Activated CD8-positive, alpha-beta memory T cell treated with anti-CD3 and anti-CD28 coated beads for 36 hours (primary cell): ENCODE results near the gene KLF7. TPM values are rescaled to one million over a fixed set of nuclear protein-coding genes. Genes with fewer than 3 reads are reported as not detected.

Experiments used
- CTCF ChIA-PET: fragments of 350-600 bp; sonication (Branson Sonifier 250); formaldehyde crosslinking; loops from one replicate; lab custom pipeline; 2021; ENCODE audit warnings: antibody characterized with exemption; lab: Charles Lee
- POLR2A ChIA-PET: fragments of 350-600 bp; sonication (Branson Sonifier 250); formaldehyde crosslinking; loops from one replicate; lab custom pipeline; 2021; ENCODE audit warnings: antibody characterized with exemption; lab: Charles Lee
- total RNA-seq, 2 experiments: library from RNA; stranded (reverse); gene quantifications; one replicate each; pipeline ENCODE4 v1.2.3, GENCODE V29; 2021

KLF7 gene
- total RNA-seq, 2 experiments from 2014 or later = 5.2 to 7.3 TPM

GRCh38 chr2:207154556-207155510 is 10.9 kb downstream of the KLF7 start:
- POLR2A ChIA-PET = no interaction called here
- CTCF ChIA-PET = interaction anchor here (0.6 to 1.4 kb wide), 2 partner anchors 11 to 277 kb away, joined by 3 read pairs; partner anchors contain the start of gene KLF7

- ChIA-PET CTCF (interaction anchor here (0.5 kb wide), 1 partner anchor 270 kb away, joined by 3 read pairs; no protein-coding TSS in a partner anchor), POLR2A (no interaction called here)
These were observed 12.3 kb downstream of the KLF7 start for GRCh38 chr2:207153266-207153975.

GRCh38 chr2:207151048-207151447 is 14.7 kb downstream of the KLF7 start:
- ChIA-PET POLR2A (no interaction called here), CTCF (no interaction called here)

GRCh38 chr2:207150284-207150683 is 15.5 kb downstream of the KLF7 start:
- POLR2A ChIA-PET = no interaction called here
- CTCF ChIA-PET = no interaction called here

GRCh38 chr2:207149249-207150213 is 16.2 kb downstream of the KLF7 start:
- POLR2A ChIA-PET = no interaction called here
- CTCF ChIA-PET = no interaction called here

- ChIA-PET POLR2A (no interaction called here), CTCF (no interaction called here)
These were observed 17.7 kb downstream of the KLF7 start for GRCh38 chr2:207148020-207148419.

GRCh38 chr2:207144173-207144785 is 21.5 kb downstream of the KLF7 start:
- POLR2A ChIA-PET = interaction anchor here (0.6 kb wide), 1 partner anchor 366 kb away, joined by 3 read pairs; no protein-coding TSS in a partner anchor
- CTCF ChIA-PET = interaction anchor here (0.6 kb wide), 1 partner anchor 292 kb away, joined by 3 read pairs; no protein-coding TSS in a partner anchor

- ChIA-PET CTCF (interaction anchor here (0.6 kb wide), 1 partner anchor 293 kb away, joined by 3 read pairs; no protein-coding TSS in a partner anchor), POLR2A (interaction anchor here (0.6 to 0.8 kb wide), 2 partner anchors 367 to 387 kb away, joined by 3 to 4 read pairs; partner anchors contain the start of gene CREB1)
These were observed 22.3 kb downstream of the KLF7 start for GRCh38 chr2:207143215-207144172.

GRCh38 chr2:207142461-207142860 is 23.3 kb downstream of the KLF7 start:
- CTCF ChIA-PET = no interaction called here
- POLR2A ChIA-PET = interaction anchor here (0.5 to 2.0 kb wide), 2 partner anchors 15 to 24 kb away, joined by 3 to 6 read pairs; partner anchors contain the start of gene KLF7

- POLR2A ChIA-PET = interaction anchor here (2.0 kb wide), 1 partner anchor 25 kb away, joined by 6 read pairs; the partner anchor contains the start of gene KLF7
- CTCF ChIA-PET = no interaction called here
These were observed 24.4 kb downstream of the KLF7 start for GRCh38 chr2:207141386-207141785.

- ChIA-PET CTCF (no interaction called here), POLR2A (no interaction called here)
These were observed 25.5 kb downstream of the KLF7 start for GRCh38 chr2:207140265-207140664.

- ChIA-PET CTCF (no interaction called here), POLR2A (no interaction called here)
These were observed 26.2 kb downstream of the KLF7 start for GRCh38 chr2:207139552-207139951.

GRCh38 chr2:207138627-207139297 is 27.0 kb downstream of the KLF7 start:
- ChIA-PET POLR2A (no interaction called here), CTCF (no interaction called here)

- ChIA-PET CTCF (no interaction called here), POLR2A (no interaction called here)
These were observed 28.0 kb downstream of the KLF7 start for GRCh38 chr2:207137596-207138337.

GRCh38 chr2:207136874-207137273 is 28.9 kb downstream of the KLF7 start:
- ChIA-PET CTCF (no interaction called here), POLR2A (no interaction called here)
